Astrocyte (in vitro differentiated cells and primary cell): ENCODE results near the gene PCDHGA3. TPM values are rescaled to one million over a fixed set of nuclear protein-coding genes. Genes with fewer than 3 reads are reported as not detected.
A peak's percentile ranks its signal among the peaks of the same experiment; 100 is the strongest.

Experiments
- DNase-seq: peaks from one replicate; pipeline ENCODE4 v3.0.0-alpha.2; 2010; ENCODE audit warnings: low read depth
- FAIRE-seq: peaks from 2 replicates; lab custom pipeline; 2011; peaks lifted over from hg19 to GRCh38; lab: Jason Lieb, UNC
- H2AFZ ChIP-seq: 2 replicates; pipeline ENCODE4 v1.6.0; 2012; ENCODE audit warnings: low read depth, low read length, inconsistent platforms
- H3K27ac ChIP-seq: 2 replicates; pipeline ENCODE4 v1.5.1; 2011; ENCODE audit warnings: low read depth, low read length, inconsistent platforms
- H3K27me3 ChIP-seq: 2 replicates; pipeline ENCODE4 v1.6.0; 2011; ENCODE audit warnings: low read length, inconsistent platforms; ENCODE audit not compliant: insufficient read depth
- H3K36me3 ChIP-seq: 2 replicates; pipeline ENCODE4 v1.5.1; 2011; ENCODE audit warnings: low read length, inconsistent platforms; ENCODE audit not compliant: insufficient read depth
- H3K4me1 ChIP-seq: 2 replicates; pipeline ENCODE4 v1.5.1; 2011; ENCODE audit warnings: low read length, inconsistent platforms; ENCODE audit not compliant: insufficient read depth
- H3K4me2 ChIP-seq: 2 replicates; pipeline ENCODE4 v1.6.0; 2012; ENCODE audit warnings: low read length, inconsistent platforms
- H3K4me3 ChIP-seq: 2 replicates; pipeline ENCODE4 v1.5.1; 2011; ENCODE audit warnings: low read depth, mild to moderate bottlenecking, low read length, inconsistent platforms; ENCODE audit not compliant: insufficient read depth
- H3K79me2 ChIP-seq: 2 replicates; pipeline ENCODE4 v1.6.0; 2012; ENCODE audit warnings: mild to moderate bottlenecking, low read length, inconsistent platforms; ENCODE audit not compliant: insufficient read depth
- H3K9ac ChIP-seq: 2 replicates; pipeline ENCODE4 v1.6.0; 2012; ENCODE audit warnings: mild to moderate bottlenecking, low read length, inconsistent platforms
- H3K9me3 ChIP-seq: 2 replicates; pipeline ENCODE4 v1.5.1; 2012; ENCODE audit warnings: low read depth, mild to moderate bottlenecking, low read length, inconsistent platforms; ENCODE audit not compliant: insufficient read depth
- H4K20me1 ChIP-seq: 2 replicates; pipeline ENCODE4 v1.6.0; 2012; ENCODE audit warnings: low read length, inconsistent platforms; ENCODE audit not compliant: insufficient read depth
- H3K27ac Mint-ChIP-seq: one replicate; pipeline ENCODE4 v1.8.0; 2021; ENCODE audit warnings: mild to moderate bottlenecking, mixed read lengths; ENCODE audit not compliant: unreplicated experiment
- H3K27me3 Mint-ChIP-seq: one replicate; pipeline ENCODE4 v1.8.0; 2021; ENCODE audit warnings: low read depth, mixed read lengths; ENCODE audit not compliant: unreplicated experiment
- H3K36me3 Mint-ChIP-seq: one replicate; pipeline ENCODE4 v1.8.0; 2021; ENCODE audit warnings: low read depth, mixed read lengths; ENCODE audit not compliant: unreplicated experiment
- H3K4me1 Mint-ChIP-seq: one replicate; pipeline ENCODE4 v1.8.0; 2021; ENCODE audit warnings: low read depth, mixed read lengths; ENCODE audit not compliant: unreplicated experiment
- H3K4me3 Mint-ChIP-seq: one replicate; pipeline ENCODE4 v1.8.0; 2021; ENCODE audit warnings: mild to moderate bottlenecking, moderate library complexity, mixed read lengths; ENCODE audit not compliant: unreplicated experiment
- H3K9me3 Mint-ChIP-seq: one replicate; pipeline ENCODE4 v1.8.0; 2021; ENCODE audit warnings: mild to moderate bottlenecking, mixed read lengths; ENCODE audit not compliant: unreplicated experiment
- EZH2 ChIP-seq: IDR thresholded peaks from 2 replicates; pipeline ENCODE4 v1.6.1; 2012; ENCODE audit warnings: mild to moderate bottlenecking, low read length, inconsistent platforms; ENCODE audit not compliant: insufficient read depth
- total RNA-seq: library from RNA; stranded (reverse); gene quantifications from 2 replicates; pipeline ENCODE4 v1.2.1, GENCODE V29; 2021
- TF ChIP-seq, protein P1 (sequence below): IDR thresholded peaks from 2 replicates; pipeline ENCODE4 v1.5.1; 2011; ENCODE audit warnings: low read depth, mild to moderate bottlenecking, inconsistent platforms, low read length, moderate library complexity; ENCODE audit not compliant: insufficient read depth

PCDHGA3 gene
- total RNA-seq, 1 donor from 2014 or later = 0.14 TPM

DNA sequence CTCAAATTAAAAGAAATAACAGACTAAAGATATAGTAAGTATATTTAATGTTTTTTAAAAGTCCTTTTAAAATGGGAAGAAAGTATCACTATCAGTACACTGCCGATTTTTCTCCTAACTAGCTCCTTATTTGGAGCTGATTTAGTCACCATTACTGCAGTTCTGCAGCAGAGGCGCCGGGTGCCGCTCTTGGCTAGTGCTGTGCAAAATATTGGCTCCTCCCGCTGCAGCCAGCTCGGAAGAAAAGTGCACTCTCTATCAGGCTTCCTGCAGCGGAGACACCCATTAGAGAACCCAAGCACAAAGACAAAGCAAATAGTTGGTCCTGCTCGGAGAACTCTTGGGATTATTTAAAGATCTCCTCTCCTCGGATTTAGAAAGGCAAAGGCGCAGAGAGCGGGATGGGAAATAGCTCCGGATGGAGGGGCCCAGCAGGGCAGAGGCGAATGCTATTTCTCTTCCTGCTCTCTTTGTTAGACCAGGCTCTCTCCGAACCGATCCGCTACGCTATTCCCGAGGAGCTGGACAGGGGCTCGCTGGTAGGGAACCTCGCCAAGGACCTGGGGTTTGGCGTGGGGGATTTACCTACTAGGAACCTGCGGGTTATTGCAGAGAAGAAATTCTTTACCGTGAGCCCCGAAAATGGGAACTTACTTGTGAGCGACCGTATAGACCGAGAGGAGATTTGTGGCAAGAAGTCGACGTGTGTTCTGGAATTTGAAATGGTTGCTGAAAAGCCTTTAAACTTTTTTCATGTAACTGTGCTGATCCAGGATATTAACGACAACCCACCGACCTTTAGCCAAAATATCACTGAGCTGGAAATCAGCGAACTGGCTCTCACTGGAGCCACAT, 26.6 kb downstream of the PCDHGA3 start, which contains the start of gene PCDHGB3:
TSS of gene PCDHGB3 (plus strand) at position 249 of the 855 bp plus-strand sequence. CDS start at position 402, 153 bp downstream.
- H3K27ac Mint-ChIP-seq = no peak within 1 kb of the TSS
- Histone ChIP-seq H2AFZ (peak within 1 kb of the TSS; percentile 63), H4K20me1 (no peaks in the 10 kb centered on the region), H3K79me2 (no peaks in the 10 kb centered on the region), H3K27ac (no peak within 1 kb of the TSS), H3K9me3 (peaks cover 56% of the 10 kb centered on the region), H3K9ac (peak within 1 kb of the TSS; percentile 62), H3K4me3 (peak within 1 kb of the TSS; percentile 51), H3K4me1 (no peaks in the 10 kb centered on the region), H3K36me3 (no peaks in the 10 kb centered on the region), H3K4me2 (peak within 1 kb of the TSS; percentile 81), H3K27me3 (peaks cover 2% of the 10 kb centered on the region)
- TF ChIP-seq EZH2 = no peak
- TF ChIP-seq, protein P1, sequence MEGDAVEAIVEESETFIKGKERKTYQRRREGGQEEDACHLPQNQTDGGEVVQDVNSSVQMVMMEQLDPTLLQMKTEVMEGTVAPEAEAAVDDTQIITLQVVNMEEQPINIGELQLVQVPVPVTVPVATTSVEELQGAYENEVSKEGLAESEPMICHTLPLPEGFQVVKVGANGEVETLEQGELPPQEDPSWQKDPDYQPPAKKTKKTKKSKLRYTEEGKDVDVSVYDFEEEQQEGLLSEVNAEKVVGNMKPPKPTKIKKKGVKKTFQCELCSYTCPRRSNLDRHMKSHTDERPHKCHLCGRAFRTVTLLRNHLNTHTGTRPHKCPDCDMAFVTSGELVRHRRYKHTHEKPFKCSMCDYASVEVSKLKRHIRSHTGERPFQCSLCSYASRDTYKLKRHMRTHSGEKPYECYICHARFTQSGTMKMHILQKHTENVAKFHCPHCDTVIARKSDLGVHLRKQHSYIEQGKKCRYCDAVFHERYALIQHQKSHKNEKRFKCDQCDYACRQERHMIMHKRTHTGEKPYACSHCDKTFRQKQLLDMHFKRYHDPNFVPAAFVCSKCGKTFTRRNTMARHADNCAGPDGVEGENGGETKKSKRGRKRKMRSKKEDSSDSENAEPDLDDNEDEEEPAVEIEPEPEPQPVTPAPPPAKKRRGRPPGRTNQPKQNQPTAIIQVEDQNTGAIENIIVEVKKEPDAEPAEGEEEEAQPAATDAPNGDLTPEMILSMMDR = peak; percentile 38
- no peak within 1 kb of the TSS for H3K4me3 Mint-ChIP-seq
- peaks cover 5% of the 10 kb centered on the region for H3K36me3 Mint-ChIP-seq
- H3K27me3 Mint-ChIP-seq = no peaks in the 10 kb centered on the region
- DNase-seq = peak; percentile 39
- H3K9me3 Mint-ChIP-seq = peaks cover 27% of the 10 kb centered on the region
- FAIRE-seq = peak; percentile 13
- no peaks in the 10 kb centered on the region for H3K4me1 Mint-ChIP-seq

DNA sequence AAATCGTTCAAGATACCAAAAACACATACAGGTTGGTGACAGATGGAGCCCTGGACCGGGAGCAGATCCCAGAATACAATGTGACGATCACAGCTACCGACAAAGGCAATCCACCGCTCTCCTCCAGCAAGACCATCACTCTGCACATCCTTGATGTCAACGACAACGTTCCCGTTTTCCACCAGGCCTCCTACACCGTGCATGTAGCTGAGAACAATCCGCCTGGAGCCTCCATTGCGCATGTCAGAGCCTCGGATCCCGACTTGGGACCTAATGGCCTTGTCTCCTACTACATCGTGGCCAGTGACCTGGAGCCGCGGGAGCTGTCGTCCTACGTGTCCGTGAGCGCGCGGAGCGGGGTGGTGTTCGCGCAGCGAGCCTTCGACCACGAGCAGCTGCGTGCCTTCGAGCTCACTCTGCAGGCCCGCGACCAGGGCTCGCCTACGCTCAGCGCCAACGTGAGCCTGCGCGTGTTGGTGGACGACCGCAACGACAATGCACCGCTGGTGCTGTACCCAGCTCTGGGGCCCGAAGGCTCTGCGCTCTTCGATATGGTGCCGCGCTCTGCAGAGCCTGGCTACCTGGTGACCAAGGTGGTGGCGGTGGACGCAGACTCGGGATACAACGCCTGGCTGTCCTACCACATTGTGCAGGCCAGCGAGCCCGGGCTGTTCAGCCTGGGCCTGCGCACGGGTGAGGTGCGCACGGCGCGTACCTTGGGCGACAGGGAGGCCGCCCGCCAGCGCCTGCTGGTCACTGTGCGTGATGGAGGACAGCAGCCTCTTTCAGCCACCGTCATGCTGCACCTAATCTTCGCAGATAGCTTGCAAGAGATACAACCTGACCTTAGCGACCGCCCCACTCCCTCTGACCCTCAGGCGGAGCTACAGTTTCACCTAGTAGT, 28.2 kb downstream of the PCDHGA3 start:
- Mint-ChIP-seq H3K27ac (no peak overlapping the region), H3K27me3 (no peaks in the 10 kb centered on the region), H3K4me3 (no peak overlapping the region), H3K4me1 (no peaks in the 10 kb centered on the region), H3K36me3 (peaks cover 7% of the 10 kb centered on the region), H3K9me3 (peaks cover 25% of the 10 kb centered on the region)
- peaks cover 50% of the 10 kb centered on the region for H3K9me3 ChIP-seq
- no peak overlapping the region for H3K4me2 ChIP-seq
- no peaks in the 10 kb centered on the region for H3K36me3 ChIP-seq
- TF ChIP-seq, protein P1 = no peak
- no peak for TF ChIP-seq EZH2
- H3K27me3 ChIP-seq = no peaks in the 10 kb centered on the region
- DNase-seq (no peak), FAIRE-seq (no peak)
- H4K20me1 ChIP-seq = no peaks in the 10 kb centered on the region
- H3K9ac ChIP-seq = no peak overlapping the region
- H3K4me3 ChIP-seq = no peak overlapping the region
- H2AFZ ChIP-seq = no peak overlapping the region
- no peaks in the 10 kb centered on the region for H3K79me2 ChIP-seq
- no peaks in the 10 kb centered on the region for H3K4me1 ChIP-seq
- no peak overlapping the region for H3K27ac ChIP-seq
